HEK293T (cell line): ENCODE results near the gene SBF1.

Experiments
- CTCF ChIA-PET: fragments of 350-600 bp; formaldehyde crosslinking; extraction: SDS; loops from one replicate; lab custom pipeline; 2021; ENCODE audit warnings: antibody characterized with exemption, inconsistent platforms; lab: Yijun Ruan, JAX
- POLR2A ChIA-PET: fragments of 350-600 bp; formaldehyde crosslinking; extraction: SDS; loops from one replicate; lab custom pipeline; 2020; ENCODE audit warnings: antibody characterized with exemption, inconsistent platforms; lab: Yijun Ruan, JAX
- DNase-seq: peaks from one replicate; pipeline ENCODE4 v3.0.0; 2012; ENCODE audit warnings: mixed read lengths; ENCODE audit errors: extremely low spot score
- ARNT ChIP-seq: fragments of 450-650 bp; IDR thresholded peaks from 2 replicates; pipeline ENCODE4 v1.6.1; 2017; ENCODE audit warnings: mild to moderate bottlenecking
- BHLHE40 ChIP-seq: fragments of 450-650 bp; IDR thresholded peaks from 2 replicates; pipeline ENCODE4 v1.6.1; 2016; ENCODE audit warnings: mild to moderate bottlenecking, moderate library complexity, borderline replicate concordance
- CTBP1 ChIP-seq: fragments of 450-650 bp; IDR thresholded peaks from 2 replicates; pipeline ENCODE4 v1.6.1; 2016; ENCODE audit warnings: borderline replicate concordance
- ELF4 ChIP-seq: fragments of 450-650 bp; IDR thresholded peaks from 2 replicates; pipeline ENCODE4 v1.6.1; 2017; ENCODE audit warnings: antibody characterized with exemption
- FOXA1 ChIP-seq: fragments of 450-650 bp; IDR thresholded peaks from 2 replicates; pipeline ENCODE4 v1.6.1; 2016; ENCODE audit warnings: mild to moderate bottlenecking
- FOXK2 ChIP-seq: fragments of 450-650 bp; IDR thresholded peaks from 2 replicates; pipeline ENCODE4 v1.6.1; 2016; ENCODE audit warnings: mild to moderate bottlenecking
- FOXM1 ChIP-seq: fragments of 450-650 bp; IDR thresholded peaks from 2 replicates; pipeline ENCODE4 v1.6.1; 2017; ENCODE audit warnings: mild to moderate bottlenecking, borderline replicate concordance
- HDGF ChIP-seq: fragments of 450-650 bp; IDR thresholded peaks from 2 replicates; pipeline ENCODE4 v1.6.1; 2017; ENCODE audit warnings: antibody characterized with exemption, borderline replicate concordance
- L3MBTL2 ChIP-seq: fragments of 450-650 bp; conservative IDR thresholded peaks from 2 replicates; pipeline ENCODE4 v1.6.1; 2016; ENCODE audit warnings: mild to moderate bottlenecking
- LEF1 ChIP-seq: fragments of 450-650 bp; IDR thresholded peaks from 2 replicates; pipeline ENCODE4 v1.6.1; 2017; ENCODE audit warnings: mild to moderate bottlenecking, borderline replicate concordance
- NFRKB ChIP-seq: fragments of 450-650 bp; IDR thresholded peaks from 2 replicates; pipeline ENCODE4 v1.6.1; 2016; ENCODE audit warnings: mild to moderate bottlenecking, moderate library complexity
- PKNOX1 ChIP-seq: fragments of 450-650 bp; IDR thresholded peaks from 2 replicates; pipeline ENCODE4 v1.6.1; 2016
- SP1 ChIP-seq: fragments of 450-650 bp; IDR thresholded peaks from 2 replicates; pipeline ENCODE4 v1.6.1; 2017
- SUZ12 ChIP-seq: fragments of 450-650 bp; IDR thresholded peaks from 2 replicates; pipeline ENCODE4 v1.6.1; 2016; ENCODE audit warnings: mild to moderate bottlenecking
- TARDBP ChIP-seq: fragments of 450-650 bp; IDR thresholded peaks from 2 replicates; pipeline ENCODE4 v1.6.1; 2016
- ZNF384 ChIP-seq: fragments of 450-650 bp; IDR thresholded peaks from 2 replicates; pipeline ENCODE4 v1.6.1; 2016

Gene SBF1

GRCh38 chr22:50445880-50446707, 28.7 kb downstream of the SBF1 start:
- no peak for TF ChIP-seq LEF1
- no peak for TF ChIP-seq ELF4
- TF ChIP-seq FOXM1: no peak
- TF ChIP-seq ARNT: no peak
- TF ChIP-seq FOXK2: no peak
- TF ChIP-seq CTBP1: no peak
- no peak for TF ChIP-seq FOXA1
- TF ChIP-seq HDGF: no peak
- TF ChIP-seq BHLHE40: no peak
- TF ChIP-seq SUZ12: no peak
- TF ChIP-seq SP1: no peak
- TF ChIP-seq TARDBP: no peak
- no peak for TF ChIP-seq ZNF384
- no peak for TF ChIP-seq L3MBTL2
- no peak for TF ChIP-seq PKNOX1
- CTCF ChIA-PET: no interaction called here
- DNase-seq: no peak
- POLR2A ChIA-PET: interaction anchor here (1.8 kb wide), 1 partner anchor 11 kb away, joined by 7 read pairs; no protein-coding TSS in a partner anchor

GRCh38 chr22:50445071-50445879, 29.6 kb downstream of the SBF1 start:
- ChIA-PET CTCF (no interaction called here), POLR2A (interaction anchor here (1.8 kb wide), 1 partner anchor 10 kb away, joined by 7 read pairs; no protein-coding TSS in a partner anchor)
- TF ChIP-seq ELF4: no peak
- TF ChIP-seq LEF1: no peak
- TF ChIP-seq NFRKB: no peak
- TF ChIP-seq FOXA1: no peak
- no peak for TF ChIP-seq HDGF
- TF ChIP-seq CTBP1: no peak
- no peak for TF ChIP-seq ARNT
- TF ChIP-seq PKNOX1: no peak
- no peak for TF ChIP-seq BHLHE40
- no peak for TF ChIP-seq SUZ12
- TF ChIP-seq TARDBP: no peak
- TF ChIP-seq ZNF384: no peak
- no peak for TF ChIP-seq L3MBTL2
- DNase-seq: no peak

GRCh38 chr22:50444663-50445062, 30.2 kb downstream of the SBF1 start:
- ChIA-PET POLR2A (interaction anchor here (0.9 to 1.8 kb wide), 2 partner anchors 9 to 63 kb away, joined by 3 to 7 read pairs; partner anchors contain the start of genes LMF2 and NCAPH2), CTCF (no interaction called here)
- DNase-seq: no peak
- TF ChIP-seq L3MBTL2: no peak
- TF ChIP-seq TARDBP: no peak
- no peak for TF ChIP-seq LEF1
- no peak for TF ChIP-seq ARNT
- no peak for TF ChIP-seq ZNF384
- TF ChIP-seq PKNOX1: no peak
- TF ChIP-seq FOXA1: no peak
- no peak for TF ChIP-seq ELF4
- TF ChIP-seq SP1: no peak
- TF ChIP-seq NFRKB: no peak
- TF ChIP-seq SUZ12: no peak
- no peak for TF ChIP-seq HDGF
- no peak for TF ChIP-seq FOXM1
- no peak for TF ChIP-seq BHLHE40
- TF ChIP-seq FOXK2: no peak
- TF ChIP-seq CTBP1: no peak

GRCh38 chr22:50443801-50444625, 30.8 kb downstream of the SBF1 start:
- ChIA-PET CTCF (no interaction called here), POLR2A (interaction anchor here (0.9 to 1.8 kb wide), 2 partner anchors 9 to 64 kb away, joined by 3 to 7 read pairs; partner anchors contain the start of genes LMF2 and NCAPH2)
- no peak for DNase-seq
- TF ChIP-seq ELF4: no peak
- no peak for TF ChIP-seq BHLHE40
- no peak for TF ChIP-seq SUZ12
- TF ChIP-seq HDGF: no peak
- TF ChIP-seq FOXM1: no peak
- TF ChIP-seq ARNT: no peak
- no peak for TF ChIP-seq TARDBP
- TF ChIP-seq PKNOX1: no peak
- TF ChIP-seq FOXA1: no peak
- TF ChIP-seq L3MBTL2: no peak
- TF ChIP-seq ZNF384: no peak
- TF ChIP-seq NFRKB: no peak
